ENCODE measurements around the gene PSAT1. TPM values are rescaled to one million over a fixed set of nuclear protein-coding genes. Genes with fewer than 3 reads are reported as not detected.

PSAT1 gene
- total RNA-seq, 1 donor from 2014 or later, result 46.1 TPM

- DNase-seq (ENCODE audit: low read depth), result no peak
- TF ChIP-seq CTCF (conservative IDR thresholded peaks at IDR 0.05; ENCODE audit: low read depth, low read length), result no peak
- no peak overlapping the region for H3K4me3 ChIP-seq (ENCODE audit: low read depth, low read length)
Measured at GRCh38 chr9:78262655-78263054, 34.3 kb upstream of the PSAT1 start.

- no peak overlapping the region for H3K4me3 ChIP-seq (ENCODE audit: low read depth, low read length)
- TF ChIP-seq CTCF (conservative IDR thresholded peaks at IDR 0.05; ENCODE audit: low read depth, low read length), result no peak
- peak; percentile 90 for DNase-seq (ENCODE audit: low read depth)
Measured at GRCh38 chr9:78267889-78268288, 29.0 kb upstream of the PSAT1 start.

GRCh38 chr9:78269784-78270183 is 27.1 kb upstream of the PSAT1 start:
- no peak for DNase-seq (ENCODE audit: low read depth)
- H3K4me3 ChIP-seq (ENCODE audit: low read depth, low read length), result no peak overlapping the region
- TF ChIP-seq CTCF (conservative IDR thresholded peaks at IDR 0.05; ENCODE audit: low read depth, low read length), result no peak

GRCh38 chr9:78272307-78272706 is 24.6 kb upstream of the PSAT1 start:
- no peak for DNase-seq (ENCODE audit: low read depth)
- no peak overlapping the region for H3K4me3 ChIP-seq (ENCODE audit: low read depth, low read length)
- TF ChIP-seq CTCF (conservative IDR thresholded peaks at IDR 0.05; ENCODE audit: low read depth, low read length), result no peak

GRCh38 chr9:78273761-78274160 is 23.2 kb upstream of the PSAT1 start:
- no peak overlapping the region for H3K4me3 ChIP-seq (ENCODE audit: low read depth, low read length)
- DNase-seq (ENCODE audit: low read depth), result no peak
- no peak for TF ChIP-seq CTCF (conservative IDR thresholded peaks at IDR 0.05; ENCODE audit: low read depth, low read length)

- peak; percentile 68 for DNase-seq (ENCODE audit: low read depth)
- TF ChIP-seq CTCF (conservative IDR thresholded peaks at IDR 0.05; ENCODE audit: low read depth, low read length), result no peak
- no peak overlapping the region for H3K4me3 ChIP-seq (ENCODE audit: low read depth, low read length)
Measured at GRCh38 chr9:78278177-78278777, 18.6 kb upstream of the PSAT1 start.

- DNase-seq (ENCODE audit: low read depth), result no peak
- TF ChIP-seq CTCF (conservative IDR thresholded peaks at IDR 0.05; ENCODE audit: low read depth, low read length), result no peak
- no peak overlapping the region for H3K4me3 ChIP-seq (ENCODE audit: low read depth, low read length)
Measured at GRCh38 chr9:78278801-78279200, 18.1 kb upstream of the PSAT1 start.

Data from epithelial cell of proximal tubule (primary cell).